HepG2 (cell line): Measurements from ENCODE around the gene COL18A1. TPM values are rescaled to one million over a fixed set of nuclear protein-coding genes. Genes with fewer than 3 reads are reported as not detected.

Experiments used
- ATF6 ChIP-seq: sonication (generic); formaldehyde crosslinking; conservative IDR thresholded peaks from 2 replicates; pipeline ENCODE4 v1.4.0; 2020; ENCODE audit warnings: missing genetic modification reagents
- CHCHD3 ChIP-seq: sonication (generic); formaldehyde crosslinking; IDR thresholded peaks from 2 replicates; pipeline ENCODE4 v1.8.0; 2022; ENCODE audit warnings: mild to moderate bottlenecking, missing genetic modification reagents, moderate library complexity
- CHD4 ChIP-seq: fragments of 200-600 bp; sonication (generic); IDR thresholded peaks from 2 replicates; pipeline ENCODE4 v1.7.0; 2017; ENCODE audit warnings: mild to moderate bottlenecking, low read length, borderline replicate concordance
- FOSL2 ChIP-seq: sonication (generic); formaldehyde crosslinking; IDR thresholded peaks from 2 replicates; pipeline ENCODE4 v1.4.0; 2020; ENCODE audit warnings: missing genetic modification reagents
- FOXA3 ChIP-seq: IDR thresholded peaks from 2 replicates; pipeline ENCODE4 v1.6.1; 2016; ENCODE audit warnings: missing genetic modification reagents, missing compliant biosample characterization
- FOXK1 ChIP-seq: sonication (generic); formaldehyde crosslinking; IDR thresholded peaks from 2 replicates; pipeline ENCODE4 v1.4.0; 2020; ENCODE audit warnings: low read depth, missing genetic modification reagents, borderline replicate concordance
- KDM3A ChIP-seq: IDR thresholded peaks from 2 replicates; pipeline ENCODE4 v1.6.1; 2018; ENCODE audit warnings: low read depth, missing compliant biosample characterization
- MATR3 ChIP-seq: sonication (generic); formaldehyde crosslinking; IDR thresholded peaks from 2 replicates; pipeline ENCODE4 v1.4.0; 2020; ENCODE audit warnings: missing genetic modification reagents
- MIXL1 ChIP-seq: IDR thresholded peaks from 2 replicates; pipeline ENCODE4 v1.6.1; 2016
- NFATC3 ChIP-seq: sonication (generic); formaldehyde crosslinking; IDR thresholded peaks from 2 replicates; pipeline ENCODE4 v1.5.1; 2020; ENCODE audit warnings: mild to moderate bottlenecking, missing genetic modification reagents
- PBX2 ChIP-seq: IDR thresholded peaks from 2 replicates; pipeline ENCODE4 v1.6.1; 2016; ENCODE audit warnings: control low read depth
- SKI ChIP-seq: fragments of 450-650 bp; IDR thresholded peaks from one replicate; pipeline ENCODE4 v1.6.1; 2018; ENCODE audit warnings: mild to moderate bottlenecking; ENCODE audit not compliant: partially characterized antibody
- SMAD1 ChIP-seq: sonication (generic); formaldehyde crosslinking; IDR thresholded peaks from 2 replicates; pipeline ENCODE4 v1.4.0; 2020; ENCODE audit warnings: missing genetic modification reagents, low read depth, mild to moderate bottlenecking, borderline replicate concordance
- SP2 ChIP-seq: sonication (generic); formaldehyde crosslinking; IDR thresholded peaks from 2 replicates; pipeline ENCODE4 v1.5.1; 2020; ENCODE audit warnings: mild to moderate bottlenecking, missing genetic modification reagents
- ZBTB42 ChIP-seq: sonication (generic); formaldehyde crosslinking; IDR thresholded peaks from 2 replicates; pipeline ENCODE4 v1.5.0; 2020; ENCODE audit warnings: mild to moderate bottlenecking, missing genetic modification reagents
- ZBTB7B ChIP-seq: sonication (generic); formaldehyde crosslinking; IDR thresholded peaks from 2 replicates; pipeline ENCODE4 v1.4.0; 2020; ENCODE audit warnings: missing genetic modification reagents
- ZBTB8A ChIP-seq: sonication (generic); formaldehyde crosslinking; IDR thresholded peaks from 2 replicates; pipeline ENCODE4 v1.4.0; 2020; ENCODE audit warnings: mild to moderate bottlenecking, low read depth, missing genetic modification reagents, borderline replicate concordance
- ZFP62 ChIP-seq: sonication (generic); formaldehyde crosslinking; IDR thresholded peaks from 2 replicates; pipeline ENCODE4 v1.4.0; 2020; ENCODE audit warnings: missing genetic modification reagents
- ZFP90 ChIP-seq: sonication (generic); formaldehyde crosslinking; IDR thresholded peaks from 2 replicates; pipeline ENCODE4 v1.8.0; 2022; ENCODE audit warnings: missing genetic modification reagents, mild to moderate bottlenecking, inconsistent platforms, borderline replicate concordance
- ZKSCAN8 ChIP-seq: IDR thresholded peaks from 2 replicates; pipeline ENCODE4 v1.6.1; 2016; ENCODE audit warnings: borderline replicate concordance, missing genetic modification reagents, missing compliant biosample characterization
- ZNF274 ChIP-seq: sonication (generic); formaldehyde crosslinking; IDR thresholded peaks from 2 replicates; pipeline ENCODE4 v1.5.1; 2020; ENCODE audit warnings: mild to moderate bottlenecking, missing genetic modification reagents
- ZNF33A ChIP-seq: sonication (generic); formaldehyde crosslinking; IDR thresholded peaks from 2 replicates; pipeline ENCODE4 v1.5.1; 2020; ENCODE audit warnings: missing genetic modification reagents, mild to moderate bottlenecking, moderate library complexity, borderline replicate concordance
- ZNF350 ChIP-seq: sonication (generic); formaldehyde crosslinking; IDR thresholded peaks from 2 replicates; pipeline ENCODE4 v1.4.0; 2020; ENCODE audit warnings: mild to moderate bottlenecking, low read depth, missing genetic modification reagents, borderline replicate concordance
- ZNF550 ChIP-seq: sonication (generic); formaldehyde crosslinking; IDR thresholded peaks from 2 replicates; pipeline ENCODE4 v1.4.0; 2020; ENCODE audit warnings: mild to moderate bottlenecking, missing genetic modification reagents, borderline replicate concordance
- ZNF564 ChIP-seq: sonication (generic); formaldehyde crosslinking; IDR thresholded peaks from 2 replicates; pipeline ENCODE4 v1.8.1; 2023; ENCODE audit warnings: mild to moderate bottlenecking, missing genetic modification reagents
- ZNF652 ChIP-seq: IDR thresholded peaks from 2 replicates; pipeline ENCODE4 v1.6.1; 2016; ENCODE audit warnings: low read depth, borderline replicate concordance
- ZNF746 ChIP-seq: sonication (generic); formaldehyde crosslinking; IDR thresholded peaks from 2 replicates; pipeline ENCODE4 v1.8.0; 2022; ENCODE audit warnings: mild to moderate bottlenecking, missing genetic modification reagents
- ZNF790 ChIP-seq: sonication (generic); formaldehyde crosslinking; IDR thresholded peaks from 2 replicates; pipeline ENCODE4 v1.8.0; 2022; ENCODE audit warnings: missing genetic modification reagents, mild to moderate bottlenecking, borderline replicate concordance
- ZNF891 ChIP-seq: sonication (generic); formaldehyde crosslinking; IDR thresholded peaks from 2 replicates; pipeline ENCODE4 v1.5.0; 2020; ENCODE audit warnings: mild to moderate bottlenecking, missing genetic modification reagents
- polyA plus RNA-seq, 8 experiments: library from polyadenylated mRNA; depleted of rRNA in 3 of 8; stranded (reverse) in 7 of 8; unstranded in 1 of 8; fragments of >200 nt; fragmentation: Illumina TruSeq in 4 of 8; extraction: Trizol in 4 of 8; gene quantifications; 2 replicates each; pipeline versions ENCODE4 v1.2.1 to v1.2.3, GENCODE V29; 2011 to 2016; ENCODE audit warnings: low read depth in 4 of 8, missing spikeins in 1 of 8, mixed read lengths in 1 of 8; ENCODE audit not compliant: insufficient read depth in 1 of 8
- total RNA-seq, 5 experiments: library from RNA; depleted of rRNA; stranded (reverse); fragments of >200 nt; fragmentation: Illumina TruSeq; extraction: Trizol; gene quantifications; 2 replicates each; pipeline ENCODE4 v1.2.3, GENCODE V29; 2016; ENCODE audit warnings: low read depth in 1 of 5

Gene COL18A1
- total and polyA plus RNA-seq, 2 of the 13 experiments (the other 11 are each of a cell fraction or from before 2014, with no cell fraction given), result 79.0 to 102 TPM

- TF ChIP-seq ZNF274 (CRISPR knock-in tag) (peak; percentile 64; the same call in 1 of the 2 replicates), SKI (peak; percentile 44), ZNF350 (no peak; the same call in 1 of the 2 replicates), FOSL2 (CRISPR knock-in tag) (no peak), ZNF790 (no peak), ZNF33A (no peak), CHD4 (no peak), ZFP90 (0 out of 2 replicates have a peak, but pooled peaks have one; percentile 66), ZBTB8A (CRISPR knock-in tag) (no peak; the same call in 1 of the 2 replicates), ZNF550 (no peak), ZBTB42 (CRISPR knock-in tag) (no peak), CHCHD3 (no peak), PBX2 (CRISPR knock-in tag) (no peak), ZNF746 (peak; percentile 80), ZBTB7B (CRISPR knock-in tag) (peak; percentile 84), MIXL1 (no peak; the same call in 1 of the 2 replicates), ZFP62 (no peak), NFATC3 (CRISPR knock-in tag) (no peak), ZNF652 (CRISPR knock-in tag) (no peak), FOXA3 (CRISPR knock-in tag) (no peak; the same call in 1 of the 2 replicates), SMAD1 (CRISPR knock-in tag) (no peak), KDM3A (CRISPR knock-in tag) (no peak; the same call in 1 of the 2 replicates), FOXK1 (CRISPR knock-in tag) (no peak), ZKSCAN8 (CRISPR knock-in tag) (peak; percentile 33; the same call in 1 of the 2 replicates), SP2 (CRISPR knock-in tag) (no peak), ATF6 (CRISPR knock-in tag) (no peak), ZNF891 (CRISPR knock-in tag) (no peak), MATR3 (CRISPR knock-in tag) (no peak), ZNF564 (CRISPR knock-in tag) (no peak; the same call in none of the 2 replicates)
Measured at GRCh38 chr21:45410151-45410864, 5.3 kb downstream of the COL18A1 start (continued).
